SW480 (cell line): ENCODE data around the gene SLC4A3.
A peak's percentile ranks its signal among the peaks of the same experiment; 100 is the strongest.
"Not testable (repeated sequence)": the region's sequence is repeated elsewhere in the genome, so short reads cannot be mapped to it uniquely, and the experiment has no call there.

Source experiments
- DNase-seq: peaks from one replicate; pipeline ENCODE4 v3.0.0-alpha.2; 2016; ENCODE audit warnings: low spot score

The SLC4A3 gene

DNA sequence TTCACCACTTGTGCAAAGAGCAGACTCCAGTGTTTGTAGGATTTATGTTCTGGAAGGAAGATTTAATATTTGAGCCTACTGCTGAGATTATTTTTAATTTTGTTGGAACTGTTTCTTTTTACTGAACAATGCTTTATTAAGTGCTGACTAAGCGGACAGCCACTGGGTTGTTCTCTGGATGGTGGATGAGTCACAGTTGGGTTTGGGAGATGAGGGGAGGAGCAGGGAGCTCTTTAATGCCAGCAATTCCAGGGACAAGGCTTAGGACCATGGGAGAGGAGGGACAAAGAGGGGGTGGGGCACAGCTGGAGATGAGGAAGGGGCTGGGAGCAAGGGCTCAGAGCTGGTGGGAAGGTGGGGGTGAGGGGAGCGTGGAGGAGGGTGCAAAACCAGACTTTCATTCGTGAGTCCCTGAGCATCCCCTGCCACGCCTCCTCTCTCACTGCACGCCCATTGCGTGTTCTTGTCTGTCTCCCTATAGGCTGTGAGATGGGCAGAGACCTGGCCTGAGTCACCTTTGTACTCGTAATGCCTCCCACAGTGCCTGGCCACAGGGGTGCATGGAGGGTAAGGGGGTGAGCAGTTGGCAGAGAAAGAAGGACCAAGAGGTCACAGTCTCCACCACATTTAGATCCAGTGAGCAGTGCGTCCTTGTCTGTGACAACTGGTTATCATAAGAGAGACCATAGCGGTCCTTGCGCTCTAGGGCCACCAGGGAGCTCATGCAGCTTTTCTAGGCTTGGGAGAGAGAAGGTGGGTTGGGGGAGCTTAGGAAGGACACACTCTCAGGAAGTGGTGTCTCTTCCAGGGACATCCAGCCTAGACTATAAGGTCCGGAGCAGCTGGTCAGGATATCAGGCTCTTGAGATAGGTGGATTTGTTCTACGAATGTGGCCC, 18.4 kb downstream of the SLC4A3 start:
- peak; percentile 62 for DNase-seq

DNA sequence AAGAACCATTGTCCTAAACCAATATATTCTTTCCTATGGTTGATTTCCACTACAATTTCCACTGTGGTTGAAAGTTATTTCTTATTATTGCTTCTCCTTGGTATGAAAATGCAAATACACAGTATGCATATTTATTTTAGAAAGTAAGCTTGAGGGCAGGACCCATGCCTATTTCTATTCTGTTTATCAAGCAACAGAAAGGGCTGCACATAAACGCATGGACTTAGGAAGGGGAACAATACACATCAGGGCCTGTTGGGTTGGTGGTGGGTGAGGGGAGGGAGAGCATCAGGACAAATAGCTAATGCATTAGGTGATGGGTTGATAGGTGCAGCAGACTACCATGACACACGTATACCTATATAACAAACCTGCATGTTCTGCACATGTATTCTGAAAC, 20.7 kb downstream of the SLC4A3 start:
- no peak for DNase-seq

DNA sequence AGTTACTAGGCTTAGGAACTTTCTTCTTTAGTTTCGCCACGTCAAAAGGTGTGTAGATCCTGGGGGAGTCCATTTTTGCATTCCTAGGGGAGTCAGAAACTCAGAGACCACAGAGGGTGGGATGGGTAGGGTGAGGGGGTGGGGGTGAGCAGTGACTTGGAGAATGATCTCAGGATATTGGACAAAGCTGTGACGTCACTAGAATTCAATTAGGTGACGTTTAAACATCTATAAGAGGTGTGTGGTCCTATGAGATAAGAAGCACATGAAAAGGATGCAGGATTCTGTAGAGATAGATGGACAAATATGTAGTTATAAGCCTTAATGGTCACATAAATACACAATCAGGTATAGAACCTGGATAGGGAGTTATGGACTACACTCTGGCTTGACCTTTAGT, 21.5 kb downstream of the SLC4A3 start:
- DNase-seq = no peak

DNA sequence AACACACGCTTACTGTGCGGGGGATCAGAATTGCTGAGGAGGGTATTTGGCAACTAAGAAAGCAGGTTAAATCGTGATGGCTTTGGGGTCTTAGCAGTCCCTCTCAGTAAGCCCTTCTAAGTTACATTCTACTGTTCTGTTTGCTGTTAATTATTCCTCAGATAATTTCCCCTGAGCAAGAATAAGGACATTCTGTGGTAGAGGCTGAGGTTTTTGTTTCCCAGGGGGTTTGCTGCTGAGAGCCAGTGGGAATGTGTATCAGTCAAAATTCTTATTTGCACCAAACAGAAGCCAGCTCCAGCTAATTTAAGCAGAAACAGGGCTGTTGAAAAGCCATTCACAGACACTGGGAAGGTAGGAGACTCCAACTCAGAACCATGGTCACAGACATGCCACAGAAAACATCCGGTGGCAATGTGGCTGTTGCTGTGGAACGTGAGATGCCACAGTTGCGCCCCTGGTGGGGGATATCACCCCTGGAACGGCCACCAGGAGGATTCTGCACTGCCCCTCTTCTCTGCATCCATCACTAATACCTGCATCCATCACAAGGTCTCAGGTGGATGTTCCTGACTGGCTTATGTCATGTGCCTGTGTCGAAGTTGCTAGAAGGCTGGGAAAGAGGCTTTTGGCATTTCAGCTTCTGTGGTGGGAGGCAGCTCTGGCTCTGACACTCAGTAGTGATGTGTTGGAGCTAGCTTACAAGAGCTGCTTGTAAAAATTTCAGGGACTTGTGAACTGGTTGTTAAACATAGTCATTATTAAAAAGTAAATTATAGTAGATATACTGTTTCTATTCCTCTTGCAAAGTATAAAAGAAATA, 23.2 kb downstream of the SLC4A3 start:
- no peak for DNase-seq

GRCh38 chr2:219651656-219652055, 24.2 kb downstream of the SLC4A3 start:
- not testable (repeated sequence) for DNase-seq

DNA sequence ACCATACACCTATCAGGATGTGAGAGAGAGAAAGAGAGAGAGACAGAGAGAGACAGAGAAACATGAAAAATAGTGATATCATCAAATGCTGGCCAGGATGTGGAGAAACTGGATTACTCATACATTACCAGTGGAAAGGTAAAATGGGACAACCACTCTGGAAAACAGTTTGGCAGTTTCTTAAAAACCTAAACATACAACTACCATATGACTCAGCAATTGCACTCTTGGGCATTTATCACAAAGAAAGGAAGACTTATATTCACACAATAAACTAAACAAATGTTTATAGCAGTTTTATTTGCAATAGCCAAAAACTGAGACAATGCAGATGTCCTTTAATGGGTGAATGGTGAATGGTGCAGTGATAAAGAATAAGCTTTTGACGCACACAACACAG, 29.1 kb downstream of the SLC4A3 start:
- DNase-seq = no peak

GRCh38 chr2:219658196-219658846, 30.9 kb downstream of the SLC4A3 start:
- DNase-seq = no peak

DNA sequence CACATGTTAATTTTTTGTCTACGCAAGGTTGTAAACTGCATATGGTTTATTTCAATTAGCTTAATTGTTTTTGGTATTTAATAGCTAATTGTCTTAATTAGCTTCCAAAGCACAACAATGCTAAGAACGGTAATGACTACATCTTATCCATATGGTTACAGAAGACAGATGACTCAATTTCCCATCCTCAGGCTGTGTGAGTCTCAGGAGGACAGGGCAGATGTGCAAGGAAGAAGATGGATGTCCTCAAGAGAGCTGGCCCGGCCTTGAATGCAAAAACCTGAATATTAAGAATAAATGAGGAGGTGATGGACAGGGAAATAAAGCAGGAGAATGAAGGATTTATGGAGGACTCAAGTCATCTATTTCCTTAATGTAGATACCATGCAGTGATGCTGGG, 31.4 kb downstream of the SLC4A3 start:
- DNase-seq = no peak

- no peak for DNase-seq
Observed at GRCh38 chr2:219661197-219661954, 33.9 kb downstream of the SLC4A3 start.

- peak; percentile 37 for DNase-seq
Observed at GRCh38 chr2:219661955-219662395, 34.5 kb downstream of the SLC4A3 start.

DNA sequence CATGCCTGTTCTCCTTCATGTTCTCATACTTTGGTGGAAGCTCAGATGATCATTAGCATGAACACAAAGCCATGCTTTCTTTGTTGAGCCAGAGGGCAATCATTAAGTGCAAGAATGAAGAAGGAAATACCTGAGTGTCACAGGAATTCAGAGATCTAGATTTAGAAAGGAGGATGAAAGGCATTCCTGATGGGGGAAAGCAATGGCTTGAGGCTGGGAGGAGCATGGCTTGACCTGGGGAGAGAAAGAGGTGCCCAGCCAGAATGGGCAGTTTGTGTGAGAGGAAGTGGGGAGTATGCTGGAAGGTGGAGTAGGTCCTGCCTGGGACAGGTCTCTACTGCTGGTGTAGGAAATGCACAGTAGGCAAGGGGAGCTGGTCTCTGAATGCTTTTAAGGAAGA, 35.1 kb downstream of the SLC4A3 start:
- peak; percentile 49 for DNase-seq

GRCh38 chr2:219663116-219663762, 35.8 kb downstream of the SLC4A3 start:
- no peak for DNase-seq

DNA sequence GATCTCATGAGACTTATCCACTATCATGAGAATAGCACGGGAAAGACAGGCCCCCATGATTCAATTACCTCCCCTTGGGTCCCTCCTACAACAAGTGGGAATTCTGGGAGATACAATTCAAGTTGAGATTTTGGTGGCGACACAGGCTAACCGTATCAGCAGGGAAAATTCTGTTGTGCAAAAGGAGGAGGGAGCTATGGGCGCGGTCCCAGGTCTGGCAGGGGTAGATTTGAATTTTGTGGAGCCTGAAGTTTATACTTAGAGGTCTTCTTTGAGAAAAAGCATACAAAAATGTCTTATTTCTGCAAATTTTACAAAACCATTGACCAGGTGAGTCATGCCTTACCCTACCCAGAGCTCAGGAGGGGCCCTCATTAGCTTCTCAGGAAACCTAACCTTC, 36.6 kb downstream of the SLC4A3 start:
- DNase-seq = no peak

DNA sequence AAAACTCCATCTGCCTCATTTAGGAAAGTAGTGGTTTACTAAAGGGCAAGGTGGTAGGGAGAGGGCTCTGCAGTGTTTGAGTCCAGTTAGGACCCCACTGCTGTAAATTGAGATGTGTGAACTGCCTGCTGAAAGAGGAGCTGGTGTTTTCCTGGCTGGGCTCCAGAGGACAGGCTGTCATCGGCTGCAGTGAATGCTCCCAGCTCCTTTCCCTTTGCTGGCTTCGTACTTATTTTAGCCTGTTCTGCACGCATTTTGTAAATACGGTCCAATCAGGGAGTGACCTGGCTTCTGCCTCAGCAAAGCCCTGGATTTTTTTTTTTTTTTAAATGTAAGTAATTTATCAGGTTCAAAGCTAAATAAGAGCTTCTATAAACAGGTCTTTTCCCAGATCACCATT, 37.5 kb downstream of the SLC4A3 start:
- no peak for DNase-seq

- no peak for DNase-seq
Observed at GRCh38 chr2:219665926-219666325, 38.5 kb downstream of the SLC4A3 start.

DNA sequence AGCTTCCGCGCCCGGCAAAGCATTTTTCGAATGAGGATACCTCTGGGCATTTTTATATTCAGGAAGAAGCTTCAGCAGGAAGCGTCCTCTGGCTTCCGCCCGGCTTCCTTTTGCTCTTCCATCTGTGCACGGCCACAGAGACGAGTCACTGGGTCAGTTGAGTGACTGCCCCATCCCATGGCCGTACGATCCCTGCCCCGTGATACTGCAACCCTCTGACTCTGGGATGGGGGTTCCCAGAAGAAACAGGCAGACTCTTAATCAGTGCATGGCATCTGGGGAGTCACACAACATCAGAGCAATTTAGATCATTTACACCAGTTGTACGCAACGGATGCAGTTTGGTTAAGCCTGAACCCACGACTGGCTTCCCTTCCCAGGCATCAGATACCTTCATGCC, 40.9 kb downstream of the SLC4A3 start:
- DNase-seq = no peak

- no peak for DNase-seq
Observed at GRCh38 chr2:219670386-219670785, 43.0 kb downstream of the SLC4A3 start.

DNA sequence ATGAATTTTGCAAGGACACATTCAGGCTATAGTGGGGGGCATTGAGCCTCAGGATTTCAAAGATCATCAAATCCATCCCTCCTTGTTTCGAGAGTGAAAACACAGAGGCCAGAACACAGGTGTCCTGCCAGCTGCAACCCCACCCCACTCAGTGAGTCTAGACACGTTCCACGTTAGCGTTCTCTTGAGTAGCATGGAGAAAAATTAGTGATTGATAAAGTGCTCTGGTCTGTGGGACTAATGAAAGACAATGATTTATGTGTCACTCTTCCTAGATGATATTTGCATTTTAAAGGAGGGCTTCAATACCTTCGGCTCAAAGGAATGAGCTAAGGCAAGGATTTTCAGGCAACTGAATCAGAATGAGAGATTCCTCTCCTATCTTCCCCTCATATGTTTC, 43.8 kb downstream of the SLC4A3 start:
- DNase-seq = no peak

DNA sequence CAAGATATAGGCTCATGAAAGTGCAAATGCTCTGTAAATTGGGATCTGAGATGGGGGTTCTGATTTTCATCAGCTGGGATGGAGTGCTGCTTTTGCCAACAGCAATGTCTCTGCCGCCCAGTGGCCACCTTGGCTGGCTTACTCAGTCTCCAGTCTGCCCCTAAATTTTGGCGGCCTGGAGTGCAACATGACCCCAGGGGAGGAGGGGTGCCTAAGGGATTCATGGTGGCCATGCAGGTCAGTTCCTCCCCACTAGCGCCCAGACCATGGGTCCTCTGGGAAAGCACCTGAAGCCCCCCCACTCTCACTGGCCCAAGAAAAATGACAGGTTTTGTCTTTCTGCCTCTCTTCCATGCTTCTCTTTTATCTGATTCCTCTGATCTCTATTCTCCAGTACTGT, 45.0 kb downstream of the SLC4A3 start:
- DNase-seq = no peak

- DNase-seq = no peak
Observed at GRCh38 chr2:219675221-219675620, 47.8 kb downstream of the SLC4A3 start.

GRCh38 chr2:219676586-219676985, 49.2 kb downstream of the SLC4A3 start:
- DNase-seq = no peak
